Renal cortical epithelial cell (primary cell): ENCODE data around the gene CPT1A. TPM values are rescaled to one million over a fixed set of nuclear protein-coding genes. Genes with fewer than 3 reads are reported as not detected.

Experiments
- DNase-seq: peaks from one replicate; pipeline ENCODE4 v3.0.0-alpha.2; 2011; ENCODE audit warnings: low read depth
- total RNA-seq: library from RNA; depleted of rRNA; stranded (reverse); fragments of >200 nt; gene quantifications from 2 replicates; pipeline ENCODE4 v1.2.3, GENCODE V29; 2014

The CPT1A gene
- total RNA-seq, 1 donor from 2014 or later: 18.9 TPM

- no peak for DNase-seq
These were observed 10.6 kb downstream of the CPT1A start for GRCh38 chr11:68831124-68831523.

GRCh38 chr11:68829581-68829980, 12.1 kb downstream of the CPT1A start:
- DNase-seq: no peak

- no peak for DNase-seq
These were observed 12.8 kb downstream of the CPT1A start for GRCh38 chr11:68828957-68829356.

GRCh38 chr11:68828155-68828931, 13.4 kb downstream of the CPT1A start:
- DNase-seq: no peak

GRCh38 chr11:68827733-68828132, 14.0 kb downstream of the CPT1A start:
- no peak for DNase-seq

- DNase-seq: no peak
These were observed 15.0 kb downstream of the CPT1A start for GRCh38 chr11:68826726-68827125.

GRCh38 chr11:68825571-68825970, 16.1 kb downstream of the CPT1A start:
- no peak for DNase-seq

GRCh38 chr11:68822546-68822945, 19.2 kb downstream of the CPT1A start:
- DNase-seq: no peak

GRCh38 chr11:68821670-68822069, 20.0 kb downstream of the CPT1A start:
- DNase-seq: no peak

- no peak for DNase-seq
These were observed 22.4 kb downstream of the CPT1A start for GRCh38 chr11:68819362-68819761.

GRCh38 chr11:68818181-68818580, 23.5 kb downstream of the CPT1A start:
- no peak for DNase-seq

GRCh38 chr11:68817554-68817953, 24.2 kb downstream of the CPT1A start:
- no peak for DNase-seq

- DNase-seq: no peak
These were observed 24.7 kb downstream of the CPT1A start for GRCh38 chr11:68816917-68817419.

GRCh38 chr11:68816251-68816776, 25.4 kb downstream of the CPT1A start:
- no peak for DNase-seq

- DNase-seq: no peak
These were observed 27.9 kb downstream of the CPT1A start for GRCh38 chr11:68813773-68814172.

GRCh38 chr11:68812526-68812925, 29.2 kb downstream of the CPT1A start:
- no peak for DNase-seq

GRCh38 chr11:68810164-68810563, 31.6 kb downstream of the CPT1A start:
- no peak for DNase-seq

- DNase-seq: no peak
These were observed 32.2 kb downstream of the CPT1A start for GRCh38 chr11:68809506-68809905.

- DNase-seq: no peak
These were observed 32.9 kb downstream of the CPT1A start for GRCh38 chr11:68808787-68809186.

GRCh38 chr11:68806931-68807844, 34.5 kb downstream of the CPT1A start:
- DNase-seq: peak; percentile 82

GRCh38 chr11:68804786-68805185, 36.9 kb downstream of the CPT1A start:
- DNase-seq: no peak

- no peak for DNase-seq
These were observed 38.0 kb downstream of the CPT1A start for GRCh38 chr11:68803766-68804165.
